ENCODE measurements around the gene HMCN2.

HMCN2 gene

DNA sequence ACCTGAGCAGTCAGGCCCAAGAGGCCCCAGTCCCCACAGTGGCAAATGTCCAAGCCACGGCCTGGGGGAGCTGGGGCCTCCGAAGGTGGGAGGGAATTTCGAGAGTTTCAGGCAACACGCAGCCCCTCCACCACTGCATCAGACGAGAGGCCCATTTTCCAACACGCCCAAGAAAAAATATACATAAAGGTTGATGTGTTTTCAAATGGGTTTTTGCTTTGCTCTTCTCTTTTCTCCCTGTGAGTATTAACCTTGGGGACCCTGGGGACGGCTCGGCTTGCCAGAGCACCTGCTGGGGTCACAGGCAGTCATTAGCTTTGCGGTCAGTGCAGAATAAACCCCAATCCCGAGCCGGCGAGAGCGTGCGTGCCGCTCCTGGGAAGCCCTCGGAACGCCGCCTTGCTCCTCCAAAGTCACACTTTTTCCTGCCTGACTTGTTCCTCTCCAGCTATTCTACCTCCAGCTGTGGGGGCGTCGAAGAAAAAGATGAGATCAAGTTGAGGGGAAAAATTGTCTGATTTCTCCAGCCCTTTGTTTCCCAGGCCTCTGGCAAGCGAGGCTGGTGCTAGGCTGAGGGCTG lies 210.7 kb downstream of the HMCN2 start:
- TF ChIP-seq FOXM1 (IDR thresholded peaks at IDR 0.05; ENCODE audit: borderline replicate concordance, low read depth), result no peak
- TF ChIP-seq TEAD4 (IDR thresholded peaks at IDR 0.05), result no peak
- TF ChIP-seq TCF12 (IDR thresholded peaks at IDR 0.05; ENCODE audit: low read depth), result no peak
- no peak for TF ChIP-seq YY1 (IDR thresholded peaks at IDR 0.05; ENCODE audit: low read depth)
- TF ChIP-seq TAF1 (IDR thresholded peaks at IDR 0.05; ENCODE audit: low read depth), result no peak
- no peak for TF ChIP-seq ZBTB7A (IDR thresholded peaks at IDR 0.05; ENCODE audit: low read depth)
- TF ChIP-seq, protein P1, sequence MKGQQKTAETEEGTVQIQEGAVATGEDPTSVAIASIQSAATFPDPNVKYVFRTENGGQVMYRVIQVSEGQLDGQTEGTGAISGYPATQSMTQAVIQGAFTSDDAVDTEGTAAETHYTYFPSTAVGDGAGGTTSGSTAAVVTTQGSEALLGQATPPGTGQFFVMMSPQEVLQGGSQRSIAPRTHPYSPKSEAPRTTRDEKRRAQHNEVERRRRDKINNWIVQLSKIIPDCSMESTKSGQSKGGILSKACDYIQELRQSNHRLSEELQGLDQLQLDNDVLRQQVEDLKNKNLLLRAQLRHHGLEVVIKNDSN (IDR thresholded peaks at IDR 0.05), result no peak
- TF ChIP-seq, protein P2, sequence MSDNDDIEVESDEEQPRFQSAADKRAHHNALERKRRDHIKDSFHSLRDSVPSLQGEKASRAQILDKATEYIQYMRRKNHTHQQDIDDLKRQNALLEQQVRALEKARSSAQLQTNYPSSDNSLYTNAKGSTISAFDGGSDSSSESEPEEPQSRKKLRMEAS (IDR thresholded peaks at IDR 0.05), result no peak
- TF ChIP-seq CEBPB (IDR thresholded peaks at IDR 0.05), result no peak
- no peak for TF ChIP-seq RAD21 (IDR thresholded peaks at IDR 0.05; ENCODE audit: low read depth)
- no peak for TF ChIP-seq EGR1 (IDR thresholded peaks at IDR 0.05)
- TF ChIP-seq EP300 (IDR thresholded peaks at IDR 0.05; ENCODE audit: borderline replicate concordance), result no peak
- TF ChIP-seq NFIC (IDR thresholded peaks at IDR 0.05), result no peak
- TF ChIP-seq, protein P3, sequence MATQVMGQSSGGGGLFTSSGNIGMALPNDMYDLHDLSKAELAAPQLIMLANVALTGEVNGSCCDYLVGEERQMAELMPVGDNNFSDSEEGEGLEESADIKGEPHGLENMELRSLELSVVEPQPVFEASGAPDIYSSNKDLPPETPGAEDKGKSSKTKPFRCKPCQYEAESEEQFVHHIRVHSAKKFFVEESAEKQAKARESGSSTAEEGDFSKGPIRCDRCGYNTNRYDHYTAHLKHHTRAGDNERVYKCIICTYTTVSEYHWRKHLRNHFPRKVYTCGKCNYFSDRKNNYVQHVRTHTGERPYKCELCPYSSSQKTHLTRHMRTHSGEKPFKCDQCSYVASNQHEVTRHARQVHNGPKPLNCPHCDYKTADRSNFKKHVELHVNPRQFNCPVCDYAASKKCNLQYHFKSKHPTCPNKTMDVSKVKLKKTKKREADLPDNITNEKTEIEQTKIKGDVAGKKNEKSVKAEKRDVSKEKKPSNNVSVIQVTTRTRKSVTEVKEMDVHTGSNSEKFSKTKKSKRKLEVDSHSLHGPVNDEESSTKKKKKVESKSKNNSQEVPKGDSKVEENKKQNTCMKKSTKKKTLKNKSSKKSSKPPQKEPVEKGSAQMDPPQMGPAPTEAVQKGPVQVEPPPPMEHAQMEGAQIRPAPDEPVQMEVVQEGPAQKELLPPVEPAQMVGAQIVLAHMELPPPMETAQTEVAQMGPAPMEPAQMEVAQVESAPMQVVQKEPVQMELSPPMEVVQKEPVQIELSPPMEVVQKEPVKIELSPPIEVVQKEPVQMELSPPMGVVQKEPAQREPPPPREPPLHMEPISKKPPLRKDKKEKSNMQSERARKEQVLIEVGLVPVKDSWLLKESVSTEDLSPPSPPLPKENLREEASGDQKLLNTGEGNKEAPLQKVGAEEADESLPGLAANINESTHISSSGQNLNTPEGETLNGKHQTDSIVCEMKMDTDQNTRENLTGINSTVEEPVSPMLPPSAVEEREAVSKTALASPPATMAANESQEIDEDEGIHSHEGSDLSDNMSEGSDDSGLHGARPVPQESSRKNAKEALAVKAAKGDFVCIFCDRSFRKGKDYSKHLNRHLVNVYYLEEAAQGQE (IDR thresholded peaks at IDR 0.05; ENCODE audit: low read depth), result no peak
- TF ChIP-seq CREB1 (IDR thresholded peaks at IDR 0.05; ENCODE audit: low read depth), result no peak

DNA sequence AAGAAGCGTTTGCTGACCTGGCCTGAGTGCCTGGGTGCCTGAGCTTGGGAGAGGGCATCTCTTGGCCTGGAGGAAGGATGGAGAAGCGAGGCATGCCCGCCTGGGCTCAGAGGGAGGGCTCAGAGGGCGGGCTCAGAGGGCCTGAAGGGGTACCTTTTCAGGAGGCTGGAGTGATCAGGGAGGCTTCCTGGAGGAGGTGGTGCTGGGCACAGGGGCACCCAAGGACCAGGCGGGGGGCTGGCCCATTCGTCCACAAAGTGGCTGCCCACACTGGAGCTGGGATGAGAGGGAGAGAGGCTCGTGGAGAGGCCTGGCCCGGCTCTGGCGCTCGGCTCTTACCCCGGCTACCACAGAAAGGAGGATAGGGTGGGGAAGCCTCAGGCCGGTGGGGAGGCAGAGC lies 212.0 kb downstream of the HMCN2 start:
- TF ChIP-seq TAF1 (IDR thresholded peaks at IDR 0.05; ENCODE audit: low read depth), result no peak
- TF ChIP-seq, protein P1 (IDR thresholded peaks at IDR 0.05), result no peak
- TF ChIP-seq EGR1 (IDR thresholded peaks at IDR 0.05), result no peak
- TF ChIP-seq CEBPB (IDR thresholded peaks at IDR 0.05), result no peak
- TF ChIP-seq, protein P3 (IDR thresholded peaks at IDR 0.05; ENCODE audit: low read depth), result no peak
- no peak for TF ChIP-seq FOXM1 (IDR thresholded peaks at IDR 0.05; ENCODE audit: borderline replicate concordance, low read depth)

DNA sequence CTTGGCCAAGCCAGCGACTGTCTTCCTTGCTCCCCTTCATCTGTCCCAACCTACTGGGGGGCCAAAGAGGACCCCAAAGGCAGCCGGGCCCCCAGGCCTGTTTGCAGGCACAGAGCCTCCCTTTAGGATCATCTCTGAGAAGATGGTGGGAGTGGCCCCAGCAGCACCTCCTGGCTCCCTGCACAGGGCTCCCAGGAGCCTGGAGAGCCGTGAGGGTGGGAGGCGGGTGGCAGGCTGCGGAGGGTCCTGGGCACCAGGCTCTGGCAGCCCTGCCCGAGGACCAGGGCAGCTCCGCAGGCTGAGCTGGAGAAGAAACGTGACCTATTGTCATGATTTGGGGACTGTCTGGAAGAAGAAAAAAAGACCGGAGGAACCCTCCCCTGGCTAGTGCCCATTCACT lies 212.6 kb downstream of the HMCN2 start:
- no peak for TF ChIP-seq NFIC (IDR thresholded peaks at IDR 0.05)

DNA sequence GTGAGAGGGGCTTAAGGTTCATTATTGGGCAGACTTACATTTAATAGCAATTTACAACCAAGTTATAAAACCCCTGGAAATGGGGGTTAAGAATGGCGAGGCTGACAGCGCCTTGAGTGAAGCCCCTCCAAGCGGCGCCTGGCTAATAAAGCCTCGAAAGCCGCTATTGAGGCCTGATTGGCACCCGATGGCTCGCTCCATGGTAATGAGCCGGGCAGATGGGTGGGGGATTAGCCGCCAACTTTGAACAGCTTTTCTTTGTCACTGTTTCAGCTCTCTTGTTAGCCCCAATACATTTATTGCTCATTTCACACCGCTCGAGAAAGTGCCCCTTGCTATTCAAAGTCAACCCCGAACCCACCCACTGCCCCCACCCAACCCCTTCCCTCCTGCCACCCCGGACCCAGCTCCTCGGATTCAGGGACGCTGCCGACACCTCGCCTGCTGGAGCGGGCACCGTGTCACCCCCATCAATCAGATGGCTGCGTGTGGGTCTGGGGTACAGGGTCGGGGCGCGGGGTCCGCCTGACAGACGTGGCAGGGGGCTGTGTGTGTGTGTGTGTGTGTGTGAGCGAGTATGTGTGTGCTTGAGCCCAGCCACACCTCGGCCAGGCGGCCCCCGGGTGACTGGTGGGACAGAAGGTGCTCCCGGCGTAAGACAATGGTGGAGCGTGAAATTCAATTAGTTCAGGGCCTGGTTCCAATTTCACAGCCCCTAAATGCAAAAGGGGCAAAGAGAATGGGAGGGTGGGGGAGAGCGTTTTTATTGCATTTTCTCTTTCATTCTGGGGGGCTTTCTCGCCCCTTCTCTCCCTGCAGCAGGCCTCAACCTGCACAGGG lies 213.4 kb downstream of the HMCN2 start:
- no peak for TF ChIP-seq ZBTB7A (IDR thresholded peaks at IDR 0.05; ENCODE audit: low read depth)
- no peak for TF ChIP-seq NFIC (IDR thresholded peaks at IDR 0.05)
- TF ChIP-seq RAD21 (IDR thresholded peaks at IDR 0.05; ENCODE audit: low read depth), result no peak
- TF ChIP-seq FOXM1 (IDR thresholded peaks at IDR 0.05; ENCODE audit: borderline replicate concordance, low read depth), result no peak
- TF ChIP-seq TCF12 (IDR thresholded peaks at IDR 0.05; ENCODE audit: low read depth), result no peak
- TF ChIP-seq, protein P1 (IDR thresholded peaks at IDR 0.05), result no peak
- TF ChIP-seq EP300 (IDR thresholded peaks at IDR 0.05; ENCODE audit: borderline replicate concordance), result no peak
- TF ChIP-seq TAF1 (IDR thresholded peaks at IDR 0.05; ENCODE audit: low read depth), result no peak
- TF ChIP-seq, protein P3 (IDR thresholded peaks at IDR 0.05; ENCODE audit: low read depth), result no peak
- TF ChIP-seq EGR1 (IDR thresholded peaks at IDR 0.05), result no peak
- no peak for TF ChIP-seq CREB1 (IDR thresholded peaks at IDR 0.05; ENCODE audit: low read depth)
- no peak for TF ChIP-seq TEAD4 (IDR thresholded peaks at IDR 0.05)
- TF ChIP-seq, protein P2 (IDR thresholded peaks at IDR 0.05), result no peak
- no peak for TF ChIP-seq CEBPB (IDR thresholded peaks at IDR 0.05)
- no peak for TF ChIP-seq YY1 (IDR thresholded peaks at IDR 0.05; ENCODE audit: low read depth)
